Measurements from ENCODE around the gene EPHA1.

EPHA1 gene

DNA sequence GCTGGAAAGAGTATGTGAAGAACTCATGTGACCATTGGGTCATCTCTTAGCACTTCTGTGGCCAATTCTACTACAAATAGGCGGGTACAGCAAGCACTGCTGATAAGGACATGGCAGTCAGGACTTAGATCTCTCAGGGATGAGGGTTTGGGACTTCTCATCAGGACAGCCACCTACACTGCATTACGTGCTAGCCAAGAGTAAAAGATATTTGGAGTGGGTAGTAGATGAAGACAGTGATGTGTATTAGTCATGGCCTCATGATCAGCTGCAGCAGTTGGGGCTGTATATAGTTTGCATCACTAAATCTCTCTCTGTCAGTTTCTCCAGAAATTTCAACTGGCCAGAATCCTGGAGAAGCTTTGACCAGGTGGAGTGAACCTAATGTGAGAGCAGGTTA is 43.8 kb upstream of the EPHA1 start:
- no peak for DNase-seq (ENCODE audit: extremely low read depth, low read depth)

DNA sequence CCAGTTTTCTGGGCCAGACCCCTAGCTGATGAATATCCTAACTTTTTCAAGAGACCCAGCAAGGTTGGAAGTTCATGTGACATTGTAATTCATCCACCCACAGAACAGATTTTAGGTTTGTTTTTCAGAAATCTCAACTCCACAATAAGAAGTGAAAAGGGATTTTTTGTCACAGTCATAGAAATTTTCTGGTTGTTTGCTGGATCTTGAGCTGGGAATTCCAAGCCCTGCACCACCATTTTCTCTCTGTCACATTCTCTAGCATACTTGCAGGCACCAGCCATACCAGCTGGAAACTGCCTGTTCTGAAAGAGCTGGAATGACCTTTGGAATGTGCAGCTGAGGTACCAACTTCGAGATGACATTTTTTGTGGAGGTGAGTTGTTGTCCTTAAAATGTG is 43.1 kb upstream of the EPHA1 start:
- TF ChIP-seq, protein P1, sequence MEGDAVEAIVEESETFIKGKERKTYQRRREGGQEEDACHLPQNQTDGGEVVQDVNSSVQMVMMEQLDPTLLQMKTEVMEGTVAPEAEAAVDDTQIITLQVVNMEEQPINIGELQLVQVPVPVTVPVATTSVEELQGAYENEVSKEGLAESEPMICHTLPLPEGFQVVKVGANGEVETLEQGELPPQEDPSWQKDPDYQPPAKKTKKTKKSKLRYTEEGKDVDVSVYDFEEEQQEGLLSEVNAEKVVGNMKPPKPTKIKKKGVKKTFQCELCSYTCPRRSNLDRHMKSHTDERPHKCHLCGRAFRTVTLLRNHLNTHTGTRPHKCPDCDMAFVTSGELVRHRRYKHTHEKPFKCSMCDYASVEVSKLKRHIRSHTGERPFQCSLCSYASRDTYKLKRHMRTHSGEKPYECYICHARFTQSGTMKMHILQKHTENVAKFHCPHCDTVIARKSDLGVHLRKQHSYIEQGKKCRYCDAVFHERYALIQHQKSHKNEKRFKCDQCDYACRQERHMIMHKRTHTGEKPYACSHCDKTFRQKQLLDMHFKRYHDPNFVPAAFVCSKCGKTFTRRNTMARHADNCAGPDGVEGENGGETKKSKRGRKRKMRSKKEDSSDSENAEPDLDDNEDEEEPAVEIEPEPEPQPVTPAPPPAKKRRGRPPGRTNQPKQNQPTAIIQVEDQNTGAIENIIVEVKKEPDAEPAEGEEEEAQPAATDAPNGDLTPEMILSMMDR (IDR thresholded peaks at IDR 0.05; ENCODE audit: low read depth, low read length): no peak
- DNase-seq (ENCODE audit: extremely low read depth, low read depth): no peak

More for the DNA sequence above, 43.8 kb upstream of the EPHA1 start:
- TF ChIP-seq, protein P1 (IDR thresholded peaks at IDR 0.05; ENCODE audit: low read depth, low read length): no peak

DNA sequence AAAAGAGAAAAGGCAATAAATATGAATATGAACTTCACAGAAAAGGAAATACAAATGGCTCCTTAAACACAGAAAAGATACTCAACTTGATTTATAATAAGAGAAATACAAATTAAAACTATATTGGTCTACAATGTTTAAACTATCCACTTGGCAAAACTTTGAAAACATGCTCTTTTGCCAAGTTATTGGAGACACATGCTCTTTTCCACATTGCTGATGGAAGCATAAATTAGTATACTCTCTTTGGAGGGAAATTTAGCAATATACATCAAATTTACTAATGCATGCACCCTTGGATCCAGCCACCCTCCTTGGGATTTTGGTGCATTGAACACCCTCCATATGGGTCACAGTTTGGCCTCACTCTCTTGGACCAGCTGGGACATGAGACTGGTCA is 42.5 kb upstream of the EPHA1 start:
- no peak for DNase-seq (ENCODE audit: extremely low read depth, low read depth)
- TF ChIP-seq, protein P1 (IDR thresholded peaks at IDR 0.05; ENCODE audit: low read depth, low read length): no peak

DNA sequence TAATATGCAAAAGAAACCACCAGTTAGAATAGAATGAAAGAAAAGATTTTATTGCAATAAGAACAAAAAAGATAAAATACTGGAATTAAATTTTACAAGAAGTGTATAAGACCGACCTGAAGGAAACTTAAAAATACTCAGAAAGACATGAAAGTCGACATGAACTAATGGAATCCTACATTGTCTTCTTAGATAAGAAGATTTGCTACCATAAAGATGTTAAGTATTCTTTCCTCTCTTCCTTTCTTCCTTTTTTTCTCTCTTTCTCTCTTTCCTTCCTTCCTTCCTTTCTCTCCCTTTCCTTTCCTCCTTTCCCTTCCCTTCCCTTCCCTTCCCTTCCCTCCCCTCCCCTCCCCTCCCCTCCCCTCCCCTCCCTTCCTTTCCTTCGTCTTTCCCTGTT is 41.1 kb upstream of the EPHA1 start:
- DNase-seq (ENCODE audit: extremely low read depth, low read depth): no peak

DNA sequence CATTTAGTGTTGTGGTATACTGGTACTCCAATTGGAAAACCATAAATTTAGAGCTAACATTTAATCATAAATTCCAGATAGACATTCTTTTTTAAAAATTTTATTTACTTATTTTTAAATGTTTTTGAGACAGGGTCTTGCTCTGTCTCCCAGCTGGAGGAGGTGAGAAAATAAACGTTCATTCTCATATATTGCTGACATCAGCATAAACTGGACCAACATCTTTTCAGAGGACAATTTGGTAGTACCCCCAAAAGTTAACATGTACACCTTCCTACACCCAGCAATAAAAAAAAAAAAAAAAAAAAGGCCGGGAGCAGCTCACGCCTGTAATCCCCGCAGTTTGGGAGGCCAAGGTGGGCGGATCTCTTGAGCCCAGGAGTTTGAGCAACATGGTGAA is 39.8 kb upstream of the EPHA1 start:
- TF ChIP-seq, protein P1 (IDR thresholded peaks at IDR 0.05; ENCODE audit: low read depth, low read length): no peak
- DNase-seq (ENCODE audit: extremely low read depth, low read depth): no peak

More for the DNA sequence above, 41.1 kb upstream of the EPHA1 start:
- TF ChIP-seq, protein P1 (IDR thresholded peaks at IDR 0.05; ENCODE audit: low read depth, low read length): no peak

DNA sequence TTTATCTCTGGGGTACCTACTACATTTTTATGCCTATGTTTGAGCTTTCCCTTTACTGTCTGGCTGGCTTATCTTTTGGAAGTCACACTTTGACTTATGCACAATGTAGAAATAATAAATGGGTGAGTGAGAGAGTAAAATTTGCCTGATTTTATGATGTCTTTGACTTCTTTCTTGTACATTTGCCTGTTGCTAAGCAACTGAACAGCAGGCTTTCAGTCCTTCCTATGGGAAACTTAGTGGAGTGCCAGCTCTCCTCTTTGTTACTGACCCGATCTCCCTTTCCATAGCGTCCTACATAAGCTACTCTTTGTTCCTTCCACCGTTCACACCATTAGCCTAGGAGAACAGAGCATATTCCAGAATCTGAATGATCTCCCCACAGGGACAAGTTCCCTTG is 38.8 kb upstream of the EPHA1 start:
- no peak for DNase-seq (ENCODE audit: extremely low read depth, low read depth)
- TF ChIP-seq, protein P1 (IDR thresholded peaks at IDR 0.05; ENCODE audit: low read depth, low read length): no peak

DNA sequence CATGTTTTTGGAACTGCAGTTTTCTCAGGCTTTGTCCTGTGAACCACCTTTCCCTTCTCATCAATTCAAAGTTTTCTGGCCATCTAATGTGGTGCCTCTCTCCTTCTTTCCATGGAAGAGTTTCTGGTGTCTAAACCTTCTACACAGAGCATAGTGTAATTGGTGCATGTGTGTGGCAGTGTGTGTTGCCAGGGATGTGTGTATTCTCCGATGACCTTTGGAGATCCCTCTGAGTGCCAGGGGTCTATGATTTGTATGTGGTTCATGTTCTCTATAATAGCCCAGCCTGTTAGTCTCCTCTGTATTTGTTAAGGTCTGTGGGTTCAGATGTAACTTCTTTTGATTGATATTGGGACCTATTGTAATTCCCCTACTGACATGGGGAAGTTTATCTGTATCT is 36.1 kb upstream of the EPHA1 start:
- TF ChIP-seq, protein P1 (IDR thresholded peaks at IDR 0.05; ENCODE audit: low read depth, low read length): no peak
- DNase-seq (ENCODE audit: extremely low read depth, low read depth): no peak

Measured in AG09319 (cell line).